ENCODE data around the gene GNAO1. TPM values are rescaled to one million over a fixed set of nuclear protein-coding genes. Genes with fewer than 3 reads are reported as not detected.

Gene GNAO1
- total RNA-seq, 4 donors from 2014 or later, result 1.4 to 4.4 (median 2.5) TPM

- Histone ChIP-seq H3K4me1 (peaks cover 0 to 4% of the 10 kb centered on the region in 2 donors), H3K9me3 (no peaks in the 10 kb centered on the region), H3K4me3 (replicated peaks in 1 of 3) (no peak overlapping the region), H3K36me3 (no peaks in the 10 kb centered on the region), H3K27me3 (no peaks in the 10 kb centered on the region), H3K27ac (no peak overlapping the region)
- TF ChIP-seq POLR2A (IDR thresholded peaks at IDR 0.05), result no peak
- TF ChIP-seq, protein P1, sequence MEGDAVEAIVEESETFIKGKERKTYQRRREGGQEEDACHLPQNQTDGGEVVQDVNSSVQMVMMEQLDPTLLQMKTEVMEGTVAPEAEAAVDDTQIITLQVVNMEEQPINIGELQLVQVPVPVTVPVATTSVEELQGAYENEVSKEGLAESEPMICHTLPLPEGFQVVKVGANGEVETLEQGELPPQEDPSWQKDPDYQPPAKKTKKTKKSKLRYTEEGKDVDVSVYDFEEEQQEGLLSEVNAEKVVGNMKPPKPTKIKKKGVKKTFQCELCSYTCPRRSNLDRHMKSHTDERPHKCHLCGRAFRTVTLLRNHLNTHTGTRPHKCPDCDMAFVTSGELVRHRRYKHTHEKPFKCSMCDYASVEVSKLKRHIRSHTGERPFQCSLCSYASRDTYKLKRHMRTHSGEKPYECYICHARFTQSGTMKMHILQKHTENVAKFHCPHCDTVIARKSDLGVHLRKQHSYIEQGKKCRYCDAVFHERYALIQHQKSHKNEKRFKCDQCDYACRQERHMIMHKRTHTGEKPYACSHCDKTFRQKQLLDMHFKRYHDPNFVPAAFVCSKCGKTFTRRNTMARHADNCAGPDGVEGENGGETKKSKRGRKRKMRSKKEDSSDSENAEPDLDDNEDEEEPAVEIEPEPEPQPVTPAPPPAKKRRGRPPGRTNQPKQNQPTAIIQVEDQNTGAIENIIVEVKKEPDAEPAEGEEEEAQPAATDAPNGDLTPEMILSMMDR (IDR thresholded peaks at IDR 0.05), result no peak
- 80 to 86% methylated on average over 2 of the region's 2 CpGs for WGBS, 2 donors
- no peak for DNase-seq
- intact Hi-C loops (cut with DNase I), result no loop called here
Observed at GRCh38 chr16:56226187-56226586, 34.9 kb downstream of the GNAO1 start.

- no peak for TF ChIP-seq POLR2A (IDR thresholded peaks at IDR 0.05)
- TF ChIP-seq, protein P1 (IDR thresholded peaks at IDR 0.05), result no peak
- peaks cover 0 to 4% of the 10 kb centered on the region in 2 donors for H3K4me1 ChIP-seq
- no peak for DNase-seq
- H3K4me3 ChIP-seq (replicated peaks in 1 of 3), result no peak overlapping the region
- intact Hi-C loops (cut with DNase I), result no loop called here
- no peaks in the 10 kb centered on the region for H3K36me3 ChIP-seq
- no peaks in the 10 kb centered on the region for H3K9me3 ChIP-seq
- 79 to 87% methylated on average over 9 of the region's 9 CpGs for WGBS, 2 donors
- H3K27ac ChIP-seq, result no peak overlapping the region
- no peaks in the 10 kb centered on the region for H3K27me3 ChIP-seq
Observed at GRCh38 chr16:56226845-56227525, 35.7 kb downstream of the GNAO1 start.

DNA sequence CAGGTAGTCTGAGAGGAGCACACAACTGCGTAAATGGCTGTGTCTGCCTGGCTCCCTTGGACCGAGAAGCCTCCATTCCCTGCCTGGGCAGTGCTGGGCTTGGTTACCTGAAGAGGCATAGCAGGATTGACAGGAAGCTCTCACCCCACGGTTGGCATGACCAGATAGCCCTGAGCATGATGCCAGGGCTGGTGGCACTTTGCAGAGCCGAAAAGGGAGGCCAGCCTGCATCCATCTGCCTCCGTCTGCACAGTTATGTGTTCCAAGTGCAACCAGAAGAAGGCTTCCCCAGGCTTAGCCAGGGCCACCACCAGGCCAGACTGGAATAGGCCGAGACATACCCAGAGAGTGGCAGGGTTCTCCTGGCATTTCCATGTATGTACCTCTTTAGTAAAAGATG lies 36.6 kb downstream of the GNAO1 start:
- Histone ChIP-seq H3K27me3 (no peaks in the 10 kb centered on the region), H3K27ac (no peak overlapping the region), H3K36me3 (no peaks in the 10 kb centered on the region), H3K4me3 (replicated peaks in 1 of 3) (no peak overlapping the region), H3K9me3 (no peaks in the 10 kb centered on the region), H3K4me1 (peaks cover 0 to 4% of the 10 kb centered on the region in 2 donors)
- DNase-seq, result no peak
- 87 to 93% methylated on average over 6 of the region's 6 CpGs for WGBS, 2 donors
- TF ChIP-seq, protein P1 (IDR thresholded peaks at IDR 0.05), result no peak
- TF ChIP-seq POLR2A (IDR thresholded peaks at IDR 0.05), result no peak
- intact Hi-C loops (cut with DNase I), result no loop called here

DNA sequence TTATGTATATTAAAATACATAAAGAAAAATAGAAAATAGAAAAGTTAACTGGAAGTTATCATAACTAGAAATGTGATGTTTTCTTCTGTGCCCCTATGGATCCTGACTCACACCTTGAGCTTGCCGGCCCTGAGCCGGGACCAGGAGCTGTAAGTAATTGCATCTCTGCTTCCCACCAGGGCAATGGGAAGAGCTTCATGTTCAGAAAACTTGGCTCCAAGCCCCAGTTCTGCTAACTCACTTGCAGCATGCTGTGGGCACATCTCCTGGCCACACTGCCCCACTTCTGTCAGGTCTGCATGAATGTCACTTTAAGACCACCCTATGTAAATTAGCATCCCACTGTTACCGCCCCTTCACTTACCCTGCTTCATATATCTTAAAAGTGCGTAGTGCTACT lies 37.2 kb downstream of the GNAO1 start:
- WGBS, 2 donors, result 90 to 94% methylated on average over 4 of the region's 4 CpGs
- no peaks in the 10 kb centered on the region for H3K36me3 ChIP-seq

More for the DNA sequence above, 37.2 kb downstream of the GNAO1 start:
- no peak overlapping the region for H3K4me3 ChIP-seq (replicated peaks in 1 of 3)
- no peaks in the 10 kb centered on the region for H3K27me3 ChIP-seq
- DNase-seq, result no peak
- H3K27ac ChIP-seq, result no peak overlapping the region
- TF ChIP-seq, protein P1 (IDR thresholded peaks at IDR 0.05), result no peak
- TF ChIP-seq POLR2A (IDR thresholded peaks at IDR 0.05), result no peak
- H3K4me1 ChIP-seq, result peaks cover 0 to 4% of the 10 kb centered on the region in 2 donors
- no peaks in the 10 kb centered on the region for H3K9me3 ChIP-seq
- intact Hi-C loops (cut with DNase I), result no loop called here
